Mammary epithelial cell (primary cell): ENCODE measurements around the gene PLBD1.

Experiments used
- EZH2 ChIP-seq: IDR thresholded peaks from 2 replicates; pipeline ENCODE4 v1.6.1; 2012; ENCODE audit warnings: low read length, inconsistent platforms, borderline replicate concordance
- TF ChIP-seq, protein P1 (sequence below), 2 donors: IDR thresholded peaks in 1 of 2; conservative IDR thresholded peaks in 1 of 2; 2 replicates each; pipeline ENCODE4 v1.5.1; 2011 to 2012; ENCODE audit warnings: inconsistent platforms in 2 of 2, low read length in 2 of 2, mild to moderate bottlenecking in 2 of 2, control low read depth in 1 of 2, low read depth in 1 of 2; ENCODE audit not compliant: insufficient read depth in 1 of 2; ENCODE audit errors: extremely low read depth in 1 of 2

GRCh38 chr12:14570231-14570630, 2.5 kb upstream of the PLBD1 start:
- TF ChIP-seq, protein P1, sequence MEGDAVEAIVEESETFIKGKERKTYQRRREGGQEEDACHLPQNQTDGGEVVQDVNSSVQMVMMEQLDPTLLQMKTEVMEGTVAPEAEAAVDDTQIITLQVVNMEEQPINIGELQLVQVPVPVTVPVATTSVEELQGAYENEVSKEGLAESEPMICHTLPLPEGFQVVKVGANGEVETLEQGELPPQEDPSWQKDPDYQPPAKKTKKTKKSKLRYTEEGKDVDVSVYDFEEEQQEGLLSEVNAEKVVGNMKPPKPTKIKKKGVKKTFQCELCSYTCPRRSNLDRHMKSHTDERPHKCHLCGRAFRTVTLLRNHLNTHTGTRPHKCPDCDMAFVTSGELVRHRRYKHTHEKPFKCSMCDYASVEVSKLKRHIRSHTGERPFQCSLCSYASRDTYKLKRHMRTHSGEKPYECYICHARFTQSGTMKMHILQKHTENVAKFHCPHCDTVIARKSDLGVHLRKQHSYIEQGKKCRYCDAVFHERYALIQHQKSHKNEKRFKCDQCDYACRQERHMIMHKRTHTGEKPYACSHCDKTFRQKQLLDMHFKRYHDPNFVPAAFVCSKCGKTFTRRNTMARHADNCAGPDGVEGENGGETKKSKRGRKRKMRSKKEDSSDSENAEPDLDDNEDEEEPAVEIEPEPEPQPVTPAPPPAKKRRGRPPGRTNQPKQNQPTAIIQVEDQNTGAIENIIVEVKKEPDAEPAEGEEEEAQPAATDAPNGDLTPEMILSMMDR (conservative IDR thresholded peaks at IDR 0.05 in 1 of 2, IDR thresholded peaks at IDR 0.05 in 1 of 2; ENCODE audit: extremely low read depth in 1 of 2, insufficient read depth in 1 of 2, low read depth in 1 of 2, low read length in 2 of 2): no peak
- TF ChIP-seq EZH2: no peak
